Measurements from ENCODE around the gene ELP4.

The ELP4 gene

GRCh38 chr11:31779374-31779791 lies 269.8 kb downstream of the ELP4 start:
- peak; percentile 66 for DNase-seq (ENCODE audit: low spot score)

DNA sequence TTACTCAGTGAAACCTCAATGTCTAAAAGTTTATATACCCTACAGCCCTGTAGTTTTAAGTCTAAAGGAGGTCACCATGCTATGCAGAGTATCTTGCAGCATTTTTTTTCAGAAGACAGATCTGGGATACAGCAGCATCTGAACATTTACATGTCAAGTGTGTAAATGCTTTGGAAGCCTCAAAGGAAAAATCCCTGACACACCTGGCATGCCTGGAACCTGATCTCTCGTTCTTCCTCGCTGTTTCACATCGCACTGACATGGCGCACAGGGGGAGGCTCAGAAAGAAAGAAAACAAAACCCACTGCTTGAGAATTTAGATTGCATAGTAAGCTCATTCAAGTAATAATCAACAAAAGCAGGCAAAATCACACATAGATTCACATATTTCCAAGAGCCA lies 270.5 kb downstream of the ELP4 start:
- no peak for DNase-seq (ENCODE audit: low spot score)

- DNase-seq (ENCODE audit: low spot score): no peak
Observed at GRCh38 chr11:31780480-31780971, 271.0 kb downstream of the ELP4 start.

DNA sequence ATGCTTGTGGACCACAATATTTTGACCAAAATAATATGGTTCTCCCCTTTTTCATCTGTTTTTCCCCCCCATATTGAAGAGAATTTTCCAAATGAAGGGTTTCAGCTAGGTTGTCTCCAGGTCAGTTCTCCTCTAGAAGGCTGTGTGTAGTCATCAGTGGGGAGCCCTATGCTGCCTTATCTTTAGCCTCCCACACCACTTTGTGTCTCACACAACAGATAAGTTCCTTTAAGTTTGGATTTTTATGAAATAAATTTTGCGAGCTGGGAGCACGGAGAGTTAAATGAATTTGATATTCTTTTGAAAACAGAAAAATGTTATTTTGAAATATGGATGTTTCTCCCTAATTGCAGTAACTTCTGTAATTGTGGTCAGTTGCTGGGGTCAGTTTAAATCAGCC lies 272.7 kb downstream of the ELP4 start:
- DNase-seq (ENCODE audit: low spot score): no peak

DNA sequence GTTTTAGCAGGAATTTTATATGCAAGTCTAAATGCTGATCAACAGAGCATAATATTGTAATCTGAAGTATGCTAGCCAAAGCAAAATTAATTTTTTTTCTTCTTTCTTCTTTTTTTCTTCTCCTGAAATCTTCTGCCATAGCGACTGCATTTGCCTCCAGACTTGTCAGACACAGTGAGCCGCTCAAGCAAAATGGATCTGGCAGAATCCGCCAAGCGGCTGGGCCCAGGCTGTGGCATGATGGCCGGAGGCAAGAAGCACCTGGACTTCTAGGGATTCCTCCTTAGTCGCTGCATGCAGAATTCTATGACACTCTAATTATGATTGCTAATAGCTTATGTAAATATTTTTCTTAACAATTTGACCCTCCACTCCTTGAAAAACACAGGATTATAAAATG lies 273.7 kb downstream of the ELP4 start:
- DNase-seq (ENCODE audit: low spot score): no peak

DNA sequence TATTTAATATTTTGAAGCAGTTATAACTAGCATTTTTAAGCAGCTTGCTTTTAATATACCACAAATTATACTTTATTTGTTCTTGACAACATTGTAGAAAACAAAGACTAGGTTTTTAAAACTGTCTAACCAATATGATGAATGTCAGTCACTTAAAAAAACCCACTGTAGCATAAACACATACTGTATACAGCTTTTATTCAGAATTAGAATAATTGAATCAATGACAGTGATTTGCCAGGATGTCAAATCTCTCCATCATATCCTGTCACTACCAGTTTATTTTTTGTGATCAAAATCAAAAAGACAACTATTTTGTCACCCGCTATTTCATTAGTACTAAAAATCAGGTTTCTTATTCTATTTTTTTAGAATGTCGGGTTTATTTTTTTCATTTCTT lies 275.0 kb downstream of the ELP4 start:
- no peak for DNase-seq (ENCODE audit: low spot score)

- DNase-seq (ENCODE audit: low spot score): no peak
Observed at GRCh38 chr11:31786996-31787685, 277.6 kb downstream of the ELP4 start.

DNA sequence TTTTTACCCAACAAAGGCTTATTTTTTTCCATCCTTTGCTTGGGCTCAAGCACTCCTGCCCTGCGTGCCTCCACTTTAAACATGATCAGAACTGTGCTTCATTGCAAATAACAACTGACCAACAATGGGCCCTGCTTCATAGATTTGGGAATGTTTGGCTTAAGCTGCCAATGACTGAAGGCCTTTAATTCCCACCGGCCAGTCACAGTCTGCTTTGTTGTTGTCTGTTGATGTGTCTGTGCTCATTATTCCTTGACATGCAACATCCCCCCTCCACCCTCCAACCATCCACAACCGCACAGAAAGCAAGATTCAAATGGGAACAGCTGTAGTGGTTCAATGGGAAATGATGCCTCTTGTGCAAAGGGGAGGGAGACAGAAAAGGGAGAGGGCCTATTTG lies 278.5 kb downstream of the ELP4 start:
- DNase-seq (ENCODE audit: low spot score): no peak

GRCh38 chr11:31790649-31791048 lies 281.1 kb downstream of the ELP4 start:
- no peak for DNase-seq (ENCODE audit: low spot score)

- no peak for DNase-seq (ENCODE audit: low spot score)
Observed at GRCh38 chr11:31792036-31792435, 282.5 kb downstream of the ELP4 start.

DNA sequence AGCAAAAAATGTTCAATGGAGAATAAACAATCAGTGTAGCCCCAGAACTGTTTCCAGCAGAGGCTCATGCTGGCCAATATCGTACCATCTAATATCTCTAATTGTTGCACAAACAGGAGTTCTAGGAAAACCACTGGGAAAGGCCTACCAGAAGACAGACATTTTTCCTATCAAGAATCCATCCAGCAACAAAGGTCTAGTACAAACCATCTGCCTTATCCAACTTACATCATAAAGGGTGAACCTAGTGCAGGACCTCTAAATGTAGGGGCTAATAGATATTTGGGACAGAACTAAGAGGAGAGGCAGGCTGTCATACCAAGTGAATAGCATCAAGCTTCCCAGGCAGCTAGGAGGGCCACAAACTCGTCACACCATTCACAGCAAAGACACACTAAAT lies 282.9 kb downstream of the ELP4 start:
- DNase-seq (ENCODE audit: low spot score): no peak

GRCh38 chr11:31793264-31793663 lies 283.7 kb downstream of the ELP4 start:
- DNase-seq (ENCODE audit: low spot score): no peak

- DNase-seq (ENCODE audit: low spot score): no peak
Observed at GRCh38 chr11:31794548-31794947, 285.0 kb downstream of the ELP4 start.

GRCh38 chr11:31795706-31796498 lies 286.3 kb downstream of the ELP4 start:
- no peak for DNase-seq (ENCODE audit: low spot score)

DNA sequence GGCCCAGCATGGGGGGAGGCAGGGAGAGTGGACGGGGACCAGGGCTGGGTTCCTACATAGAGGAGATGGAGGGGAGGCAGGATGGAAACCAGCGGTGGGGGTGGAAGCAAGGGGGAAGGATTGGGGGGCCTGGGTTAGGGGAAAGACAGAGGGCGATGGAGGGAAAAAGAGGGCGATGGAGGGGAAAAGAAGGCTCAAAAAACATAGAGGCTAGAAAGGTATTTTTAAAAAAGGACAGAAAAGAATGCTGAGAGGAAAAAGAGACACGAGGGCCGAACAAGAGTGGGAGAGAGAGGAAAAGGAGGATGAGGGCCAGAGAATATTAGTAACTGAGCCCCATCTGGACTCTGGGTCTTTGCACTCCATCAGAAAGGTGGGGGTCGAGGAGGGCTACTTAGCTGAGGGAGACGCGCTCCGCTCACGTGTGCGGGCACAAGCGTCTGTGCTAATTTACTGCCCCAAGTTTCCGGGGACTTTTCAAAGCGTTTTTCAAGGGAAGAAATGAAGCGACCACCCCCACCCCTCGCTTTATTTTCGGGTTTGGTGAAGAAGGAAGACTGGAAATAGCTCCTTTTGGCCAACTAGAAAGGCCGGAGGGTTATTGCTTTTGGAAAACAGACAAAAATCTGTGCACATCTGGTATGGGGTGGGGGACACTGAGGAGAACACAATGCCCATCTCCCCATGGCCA lies 287.1 kb downstream of the ELP4 start:
- no peak for DNase-seq (ENCODE audit: low spot score)

DNA sequence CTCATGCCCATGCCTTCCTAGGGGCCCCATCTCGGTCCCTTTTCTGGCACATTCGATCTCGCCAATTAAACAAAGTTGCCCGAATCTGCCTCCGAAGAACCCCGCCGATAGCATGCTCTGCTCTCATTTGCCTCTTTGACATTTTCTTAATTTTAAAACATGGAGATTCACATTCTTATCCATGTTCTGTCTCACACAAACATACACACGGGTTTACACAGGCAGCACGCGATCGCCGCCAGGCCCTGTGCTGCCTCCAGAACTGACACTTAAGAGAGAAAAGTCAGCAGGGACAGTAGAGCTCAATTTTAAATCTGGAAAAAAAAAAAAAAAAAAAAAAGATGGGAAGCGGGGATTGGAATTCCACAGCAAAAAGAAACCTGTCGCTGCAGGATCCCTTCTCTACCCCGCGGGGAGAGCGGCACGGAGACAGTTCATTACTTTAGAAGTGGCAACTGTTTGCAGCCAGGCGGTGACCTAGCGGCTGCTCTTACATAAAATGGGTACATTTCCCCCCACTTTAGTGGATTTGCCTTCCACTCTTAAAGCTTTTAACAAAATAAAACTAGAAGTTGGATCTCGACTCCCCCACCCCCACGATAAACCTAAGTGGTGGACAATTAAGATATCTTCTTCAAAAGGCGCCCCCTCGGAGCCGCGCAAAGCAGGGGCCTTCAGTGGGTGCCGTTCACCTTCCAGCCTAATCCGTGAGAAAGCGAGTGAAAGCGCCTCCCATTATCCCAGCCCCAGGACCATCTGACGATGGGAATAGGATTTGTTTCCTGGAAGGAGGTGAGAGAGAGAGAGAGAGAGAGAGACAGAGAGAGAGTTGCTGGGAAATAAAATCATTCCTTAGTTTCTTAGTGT lies 287.9 kb downstream of the ELP4 start:
- DNase-seq (ENCODE audit: low spot score): peak; percentile 58

DNA sequence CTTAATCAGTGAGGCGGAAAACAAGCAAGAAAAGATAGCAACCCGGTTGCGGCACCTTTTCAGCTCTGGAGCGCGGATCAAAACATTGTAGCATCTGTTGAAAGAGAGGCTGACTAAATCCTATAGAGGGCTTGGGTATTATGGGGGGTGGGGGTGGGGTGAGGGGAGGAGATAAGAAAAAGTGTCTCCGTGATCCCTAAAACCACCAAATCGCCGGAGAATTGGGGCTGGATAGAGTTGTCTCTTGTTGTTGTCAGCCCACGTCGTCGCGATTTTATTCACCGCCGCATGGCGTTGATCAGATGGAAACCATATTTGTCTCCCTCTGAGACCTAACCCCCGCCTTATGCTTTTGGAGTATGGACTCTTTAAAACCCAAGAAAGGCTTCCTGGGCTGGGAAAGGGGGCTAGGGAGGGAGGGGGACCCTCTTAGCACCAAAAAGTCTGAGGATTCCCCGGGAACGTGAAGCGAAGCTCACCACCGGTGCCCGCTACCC lies 288.5 kb downstream of the ELP4 start:
- DNase-seq (ENCODE audit: low spot score): peak; percentile 43

DNA sequence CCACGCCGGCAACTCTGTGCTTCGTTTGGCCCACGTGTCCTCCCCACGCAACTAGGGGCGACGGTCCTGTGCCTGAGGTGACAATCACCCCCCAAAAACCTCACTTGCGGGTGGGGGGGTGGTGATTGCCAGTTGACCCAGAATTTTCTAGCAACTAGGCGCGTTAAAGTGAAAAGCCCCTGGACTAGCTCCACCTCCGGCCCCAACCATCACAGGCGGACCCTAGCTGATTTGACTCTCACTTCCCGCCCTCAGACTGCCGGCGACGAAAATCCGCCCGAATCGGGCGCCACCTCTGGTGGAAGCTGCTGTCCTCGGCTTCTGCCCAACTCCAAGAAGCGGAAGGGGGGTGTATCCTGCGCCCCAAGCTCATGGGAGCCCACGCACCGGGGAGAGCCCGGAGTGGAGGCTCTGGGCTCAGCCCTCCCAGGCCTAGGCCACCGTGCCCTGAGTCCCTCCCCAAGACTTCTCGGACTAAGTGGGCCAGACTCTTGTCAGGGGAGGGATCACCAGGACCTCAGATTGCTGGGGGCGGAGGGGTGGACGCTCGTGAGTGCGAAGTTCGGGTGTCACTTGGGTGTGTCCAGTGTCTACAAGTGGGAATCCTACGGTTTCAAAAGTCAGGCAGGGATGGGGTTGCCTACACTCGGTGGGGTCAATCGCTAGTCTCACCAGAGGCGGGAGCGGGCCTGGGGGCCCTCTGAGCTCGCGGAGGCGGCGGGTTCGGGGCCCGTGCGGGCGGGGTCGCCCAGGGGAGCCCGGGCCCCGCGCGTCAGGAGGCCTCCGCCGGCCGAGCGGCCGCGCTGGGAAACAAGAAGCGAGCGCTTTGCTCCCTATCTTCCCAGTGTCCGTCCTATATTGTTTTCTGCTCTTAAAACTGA lies 289.2 kb downstream of the ELP4 start:
- DNase-seq (ENCODE audit: low spot score): peak; percentile 79

GRCh38 chr11:31799435-31800397 lies 290.1 kb downstream of the ELP4 start:
- no peak for DNase-seq (ENCODE audit: low spot score)
